SK-N-MC (cell line): ENCODE results near the gene RECK.

Experiments
- DNase-seq: peaks from one replicate; pipeline ENCODE4 v3.0.0-alpha.2; 2011; ENCODE audit warnings: low read depth, low spot score
- H3K27ac ChIP-seq: fragments of 200-600 bp; sonication (generic); 2 replicates; pipeline ENCODE4 v1.5.1; 2016; ENCODE audit warnings: mixed run types
- H3K36me3 ChIP-seq: fragments of 200-600 bp; sonication (generic); 2 replicates; pipeline ENCODE4 v1.6.1; 2017; ENCODE audit warnings: antibody characterized with exemption, low read length, mixed read lengths; ENCODE audit not compliant: insufficient read depth
- H3K4me3 ChIP-seq: fragments of 200-600 bp; sonication (generic); 2 replicates; pipeline ENCODE4 v1.5.1; 2016
- H3K9ac ChIP-seq: fragments of 200-600 bp; sonication (generic); 2 replicates; pipeline ENCODE4 v1.8.0; 2017; ENCODE audit warnings: mixed run types, mixed read lengths; ENCODE audit not compliant: insufficient read length
- H3K9me3 ChIP-seq: fragments of 200-600 bp; sonication (generic); 2 replicates; pipeline ENCODE4 v1.6.1; 2017; ENCODE audit warnings: low read depth, mild to moderate bottlenecking, antibody characterized with exemption, low read length, moderate library complexity, mixed read lengths
- EZH2 ChIP-seq: fragments of 200-600 bp; sonication (generic); IDR thresholded peaks from one replicate; pipeline ENCODE4 v1.6.1; 2017; ENCODE audit warnings: antibody characterized with exemption
- FOXP2 ChIP-seq: optimal IDR thresholded peaks from 2 replicates; pipeline ENCODE3; 2011; ENCODE audit warnings: mild to moderate bottlenecking, moderate library complexity; ENCODE audit not compliant: insufficient read depth; ENCODE audit errors: extremely low read length, control extremely low read depth
- POLR2AphosphoS5 ChIP-seq: IDR thresholded peaks from 2 replicates; pipeline ENCODE4 v1.6.1; 2012; ENCODE audit warnings: mild to moderate bottlenecking, low read depth, low read length, borderline replicate concordance

Gene RECK

DNA sequence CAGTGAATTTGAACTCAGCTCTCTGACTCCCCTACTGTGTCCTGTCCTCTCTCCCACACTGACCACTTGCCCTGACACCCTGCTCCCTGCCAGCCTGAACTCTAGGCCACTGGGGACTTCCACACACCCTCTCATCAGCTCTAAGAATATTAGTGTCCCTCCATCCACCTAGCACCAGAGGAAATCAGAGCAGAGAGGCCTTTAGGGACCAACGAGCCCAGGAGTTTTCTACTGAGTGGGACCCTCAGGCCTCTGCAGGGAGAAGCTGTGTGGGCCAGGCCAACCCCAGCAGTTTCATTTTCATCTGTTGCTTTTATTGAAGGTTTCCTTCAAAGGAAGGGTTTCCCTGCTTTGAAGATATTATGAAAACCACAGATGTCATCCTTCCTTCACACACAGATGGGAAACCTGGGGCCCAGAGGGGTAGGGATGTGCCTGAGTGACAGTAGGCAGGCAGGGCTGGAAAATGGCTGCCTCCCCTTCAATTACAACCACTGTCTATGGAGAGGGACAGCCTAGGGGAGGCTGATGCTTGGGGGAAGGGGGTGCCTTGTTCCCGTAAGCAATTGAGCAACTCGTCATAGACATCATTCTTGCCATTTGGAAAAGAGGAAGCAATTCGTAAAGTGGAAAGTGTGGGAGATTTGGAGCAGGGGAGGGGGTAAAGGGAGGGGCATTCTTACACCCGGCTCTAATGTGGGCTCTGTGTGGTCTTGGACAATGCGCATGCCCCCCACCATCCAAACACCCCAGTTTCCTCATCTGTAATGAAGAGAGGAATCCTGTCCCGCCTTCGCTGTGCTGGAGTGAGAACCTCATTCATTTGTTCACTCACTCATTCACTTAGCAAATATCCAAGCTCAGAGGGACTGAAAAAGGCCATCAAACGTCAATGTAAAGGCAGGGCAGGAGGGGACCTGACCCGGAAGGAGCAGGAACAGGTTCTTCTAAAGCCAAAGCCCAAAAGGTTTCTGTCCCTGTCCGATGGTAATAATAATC, 103.7 kb downstream of the RECK start:
- no peak overlapping the region for H3K27ac ChIP-seq
- no peaks in the 10 kb centered on the region for H3K36me3 ChIP-seq
- no peaks in the 10 kb centered on the region for H3K9me3 ChIP-seq
- no peak for DNase-seq
- no peak overlapping the region for H3K4me3 ChIP-seq
- no peak overlapping the region for H3K9ac ChIP-seq
- TF ChIP-seq EZH2 = no peak
- TF ChIP-seq POLR2AphosphoS5 = no peak
- TF ChIP-seq FOXP2 = no peak

- DNase-seq = no peak
- Histone ChIP-seq H3K36me3 (no peaks in the 10 kb centered on the region), H3K9me3 (no peaks in the 10 kb centered on the region), H3K27ac (no peak overlapping the region), H3K9ac (no peak overlapping the region), H3K4me3 (no peak overlapping the region)
- TF ChIP-seq POLR2AphosphoS5 (no peak), FOXP2 (no peak), EZH2 (no peak)
Measured at GRCh38 chr9:36141288-36141687, 104.6 kb downstream of the RECK start.

- H3K9me3 ChIP-seq = no peaks in the 10 kb centered on the region
- no peaks in the 10 kb centered on the region for H3K36me3 ChIP-seq
- TF ChIP-seq POLR2AphosphoS5 = no peak
- TF ChIP-seq EZH2 = no peak
- no peak for TF ChIP-seq FOXP2
- no peak overlapping the region for H3K4me3 ChIP-seq
- no peak overlapping the region for H3K9ac ChIP-seq
- H3K27ac ChIP-seq = no peak overlapping the region
- DNase-seq = no peak
Measured at GRCh38 chr9:36141761-36142160, 105.0 kb downstream of the RECK start.

- no peak overlapping the region for H3K9ac ChIP-seq
- no peak for DNase-seq
- H3K4me3 ChIP-seq = no peak overlapping the region
Measured at GRCh38 chr9:36142510-36143244, 106.0 kb downstream of the RECK start.

DNA sequence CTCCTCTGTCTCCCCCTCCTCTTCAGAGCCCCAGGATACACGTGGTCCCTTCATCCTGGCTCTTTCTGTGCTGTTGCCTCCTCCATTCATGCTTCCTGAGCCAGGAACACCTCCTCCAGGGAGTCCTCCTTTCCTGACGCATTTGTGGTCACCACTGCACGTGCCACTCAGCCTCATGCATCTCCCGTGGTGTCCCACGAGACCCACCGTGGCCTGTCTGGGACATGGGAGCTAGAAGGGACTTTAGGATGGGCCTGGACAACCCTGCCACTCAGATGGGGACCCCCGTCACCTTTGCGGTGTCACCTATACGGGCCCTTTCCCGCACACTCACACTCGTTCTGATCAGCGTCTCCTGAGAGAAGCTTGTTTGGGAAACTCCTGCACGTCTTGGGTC, 106.5 kb downstream of the RECK start:
- DNase-seq = no peak
- Histone ChIP-seq H3K9ac (no peak overlapping the region), H3K4me3 (no peak overlapping the region)

More at GRCh38 chr9:36142510-36143244, 106.0 kb downstream of the RECK start:
- TF ChIP-seq EZH2 = no peak
- TF ChIP-seq POLR2AphosphoS5 = no peak
- TF ChIP-seq FOXP2 = no peak
- H3K9me3 ChIP-seq = no peaks in the 10 kb centered on the region
- no peaks in the 10 kb centered on the region for H3K36me3 ChIP-seq
- H3K27ac ChIP-seq = no peak overlapping the region

DNA sequence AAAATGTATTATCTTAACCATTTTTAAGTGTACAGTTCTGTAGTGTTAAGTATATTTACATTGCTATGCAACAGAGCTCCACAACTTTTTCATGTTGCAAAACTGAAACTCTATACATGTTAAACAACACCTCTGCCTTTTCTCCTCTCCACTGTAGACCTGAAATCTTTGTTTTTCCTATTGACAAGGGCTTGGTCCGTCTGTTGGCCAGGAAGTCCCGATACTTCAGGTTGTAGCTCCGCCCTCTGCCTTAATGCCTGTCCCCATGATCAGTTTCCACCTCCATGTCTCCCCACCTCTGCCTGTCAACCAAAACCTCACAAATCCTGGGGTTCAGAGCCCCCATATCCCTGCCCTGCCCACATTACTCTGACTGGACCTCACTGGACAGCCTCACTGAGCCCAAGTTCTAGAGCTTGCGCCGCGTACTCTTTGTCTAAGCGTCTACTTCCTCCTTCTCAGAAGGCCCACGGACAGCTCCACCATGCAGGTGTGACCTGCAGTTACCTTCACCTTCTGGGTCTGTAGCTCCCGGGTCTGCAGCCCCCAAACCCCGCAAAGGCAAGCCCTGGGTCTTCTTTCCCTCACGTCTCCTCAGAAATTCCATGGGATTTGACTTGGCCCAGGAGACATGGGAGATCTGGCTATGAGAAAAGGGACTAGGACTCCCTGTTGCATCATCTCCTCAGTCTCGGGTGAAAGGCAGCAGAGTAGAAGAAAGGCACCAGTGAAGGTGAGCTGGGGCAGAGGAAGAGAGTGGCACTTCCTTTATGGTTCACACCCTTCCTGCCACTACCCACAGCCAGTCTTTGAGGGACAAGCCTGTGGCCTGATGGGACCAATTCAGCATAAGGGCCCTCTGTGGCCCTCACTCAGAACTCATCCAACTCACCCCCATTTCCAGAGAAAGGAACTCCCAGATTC, 107.9 kb downstream of the RECK start:
- Histone ChIP-seq H3K36me3 (no peaks in the 10 kb centered on the region), H3K27ac (no peak overlapping the region), H3K4me3 (no peak overlapping the region), H3K9me3 (no peaks in the 10 kb centered on the region), H3K9ac (no peak overlapping the region)
- no peak for TF ChIP-seq POLR2AphosphoS5
- TF ChIP-seq FOXP2 = no peak
- TF ChIP-seq EZH2 = no peak
- no peak for DNase-seq

More for the DNA sequence above, 106.5 kb downstream of the RECK start:
- Histone ChIP-seq H3K36me3 (no peaks in the 10 kb centered on the region), H3K9me3 (no peaks in the 10 kb centered on the region), H3K27ac (no peak overlapping the region)
- TF ChIP-seq FOXP2 (no peak), POLR2AphosphoS5 (no peak), EZH2 (no peak)

DNA sequence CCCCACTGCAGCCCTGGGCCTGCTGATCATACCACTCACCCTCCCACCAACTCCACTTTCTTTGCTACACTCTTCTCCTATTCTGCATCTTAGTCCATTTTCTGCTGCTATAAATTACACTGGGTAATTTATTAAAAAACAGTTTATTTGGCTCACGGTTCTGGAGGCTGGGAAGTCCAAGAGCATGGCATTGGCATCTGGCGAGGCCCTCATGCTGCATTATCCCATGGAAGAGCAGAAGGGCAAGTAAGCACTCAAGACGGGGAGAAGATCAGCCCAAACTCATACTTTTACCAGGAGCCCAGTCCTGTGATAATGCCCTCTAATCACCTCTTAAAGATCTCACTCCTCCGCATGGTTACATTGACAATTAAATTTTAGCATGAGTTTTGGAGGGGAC, 109.3 kb downstream of the RECK start:
- Histone ChIP-seq H3K4me3 (no peak overlapping the region), H3K36me3 (no peaks in the 10 kb centered on the region), H3K27ac (no peak overlapping the region), H3K9me3 (no peaks in the 10 kb centered on the region), H3K9ac (no peak overlapping the region)
- DNase-seq = no peak
- TF ChIP-seq POLR2AphosphoS5 (no peak), EZH2 (no peak)

- DNase-seq = no peak
- no peak overlapping the region for H3K4me3 ChIP-seq
- TF ChIP-seq POLR2AphosphoS5 = no peak
- TF ChIP-seq FOXP2 = no peak
- no peak for TF ChIP-seq EZH2
- H3K9me3 ChIP-seq = no peaks in the 10 kb centered on the region
- no peaks in the 10 kb centered on the region for H3K36me3 ChIP-seq
- H3K9ac ChIP-seq = no peak overlapping the region
- H3K27ac ChIP-seq = no peak overlapping the region
Measured at GRCh38 chr9:36146651-36147050, 109.9 kb downstream of the RECK start.
